M059J (cell line): ENCODE results near the gene EPHA7. TPM values are rescaled to one million over a fixed set of nuclear protein-coding genes. Genes with fewer than 3 reads are reported as not detected.

ENCODE experiments used
- DNase-seq: peaks from one replicate; pipeline ENCODE4 v3.0.0-alpha.2; 2012; ENCODE audit warnings: low read depth
- total RNA-seq: library from RNA; depleted of rRNA; stranded (reverse); fragments of >200 nt; shearing (Covaris generic); gene quantifications from 2 replicates; pipeline ENCODE4 v1.2.3, GENCODE V29; 2014

EPHA7 gene
- total RNA-seq, 1 experiment from 2014 or later: not detected

DNA sequence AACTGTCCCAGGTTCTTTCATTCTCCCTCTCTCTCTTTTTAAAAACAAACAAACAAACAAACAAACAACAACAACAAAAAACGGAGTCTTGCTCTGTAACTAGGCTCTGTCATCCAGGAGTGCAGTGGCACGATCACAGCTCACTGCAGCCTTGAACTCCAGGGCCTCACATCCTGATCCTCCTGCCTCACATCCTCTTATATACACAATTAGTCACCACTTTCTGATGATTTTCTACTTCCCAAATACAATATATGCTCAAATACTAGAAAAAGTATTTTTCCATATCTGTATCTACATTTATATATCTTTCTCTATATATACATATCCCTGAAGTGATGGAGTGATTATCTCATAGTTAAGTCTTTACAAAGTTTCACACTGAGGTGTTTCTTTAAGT lies 170.7 kb downstream of the EPHA7 start:
- DNase-seq: no peak

DNA sequence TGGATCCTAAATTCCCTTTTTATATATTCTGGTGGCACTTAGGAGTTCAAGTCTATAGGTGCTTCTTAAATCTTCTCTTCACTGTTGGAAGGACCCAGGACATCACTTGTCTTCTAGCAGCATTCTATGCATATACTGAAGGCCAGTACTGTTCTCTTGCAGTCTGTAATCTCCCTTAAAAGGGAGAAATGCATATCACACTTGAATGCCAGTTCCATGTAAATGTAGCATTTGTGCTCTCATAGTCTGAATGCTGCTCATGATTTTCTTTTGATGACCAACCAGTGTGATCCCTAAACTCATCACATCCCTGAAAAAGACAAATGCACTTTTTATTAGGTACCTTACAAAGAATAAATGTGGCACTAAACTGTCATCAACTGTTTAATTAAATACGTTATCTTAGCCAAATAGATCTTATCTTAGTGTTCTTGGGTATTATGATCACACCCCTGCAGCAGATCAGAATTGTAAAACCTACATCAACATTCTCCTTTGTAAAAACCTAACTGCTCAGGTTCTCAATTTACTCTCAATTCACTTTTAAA lies 176.1 kb downstream of the EPHA7 start:
- DNase-seq: no peak

DNA sequence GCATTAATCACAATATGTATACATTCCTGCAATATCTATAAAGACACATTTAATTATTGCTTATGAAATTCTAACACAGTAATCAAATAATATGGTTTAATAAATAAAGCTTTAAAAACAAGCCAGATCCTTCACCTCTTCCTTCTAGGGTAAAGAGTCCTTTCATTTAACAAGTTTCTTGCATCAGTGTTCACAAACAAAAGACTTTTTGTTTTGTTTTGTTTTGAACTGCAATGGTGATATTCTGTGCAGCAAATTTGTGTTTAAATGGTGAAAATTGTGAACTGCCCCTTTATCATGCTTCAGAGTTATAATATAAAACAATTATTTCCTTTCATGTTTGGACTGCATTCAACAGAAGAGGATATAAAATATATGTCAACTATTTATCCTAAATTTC lies 177.3 kb downstream of the EPHA7 start:
- DNase-seq: no peak

DNA sequence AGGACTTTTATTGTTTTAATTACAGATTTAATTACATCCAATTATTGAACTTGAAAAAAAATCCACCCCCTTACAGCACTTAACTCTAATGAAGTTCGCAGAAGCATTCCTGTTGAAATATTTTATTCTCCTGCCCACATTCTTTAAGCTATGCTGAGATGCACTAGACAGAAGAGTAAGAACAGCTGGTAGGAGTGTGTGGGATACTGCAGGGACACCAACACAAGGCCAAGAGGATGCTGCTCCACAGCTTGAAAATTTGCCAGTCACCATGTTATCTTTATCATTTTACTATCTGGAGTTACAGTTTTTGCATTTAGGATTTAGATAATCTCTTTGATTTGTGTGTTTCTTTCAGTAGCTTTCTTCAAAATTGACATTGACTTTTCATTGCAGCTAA lies 180.7 kb downstream of the EPHA7 start:
- DNase-seq: no peak

DNA sequence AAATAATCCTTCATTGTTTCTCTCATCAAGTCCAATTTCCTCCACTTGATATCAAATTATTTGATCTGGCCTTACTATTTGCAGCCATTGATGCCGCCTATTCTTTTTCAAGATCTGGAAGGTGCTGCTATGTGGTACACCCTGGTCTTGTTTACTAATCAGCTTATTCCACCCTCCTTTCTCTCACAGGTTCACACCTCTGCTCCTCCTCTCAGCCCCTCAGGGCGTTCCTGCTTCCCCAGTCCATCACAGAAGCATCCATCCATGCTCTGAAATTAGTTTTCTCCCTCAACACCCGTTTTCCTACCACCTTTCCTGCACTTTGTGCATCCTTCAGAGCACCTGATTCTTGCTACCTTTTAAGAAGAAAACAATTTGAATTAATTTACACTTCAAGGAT lies 183.6 kb downstream of the EPHA7 start:
- DNase-seq: no peak

DNA sequence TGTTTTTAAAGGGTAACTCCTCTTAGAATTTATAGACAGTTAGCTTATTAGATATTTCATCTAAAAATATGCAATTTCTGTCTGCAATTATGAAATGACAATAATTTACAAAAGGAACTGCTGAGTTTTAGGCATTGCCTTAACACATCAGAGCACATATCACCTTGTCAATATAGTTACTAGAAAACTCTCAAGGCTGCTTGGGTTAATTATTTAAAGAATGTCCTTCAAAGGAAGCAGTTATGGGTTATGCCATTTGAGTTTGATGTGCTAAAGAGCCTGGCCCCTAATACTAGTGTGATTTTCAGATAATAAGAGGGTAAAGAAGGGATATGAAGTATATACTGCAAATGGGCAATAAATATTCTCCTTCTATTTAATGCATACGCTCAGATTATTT lies 192.5 kb downstream of the EPHA7 start:
- no peak for DNase-seq

DNA sequence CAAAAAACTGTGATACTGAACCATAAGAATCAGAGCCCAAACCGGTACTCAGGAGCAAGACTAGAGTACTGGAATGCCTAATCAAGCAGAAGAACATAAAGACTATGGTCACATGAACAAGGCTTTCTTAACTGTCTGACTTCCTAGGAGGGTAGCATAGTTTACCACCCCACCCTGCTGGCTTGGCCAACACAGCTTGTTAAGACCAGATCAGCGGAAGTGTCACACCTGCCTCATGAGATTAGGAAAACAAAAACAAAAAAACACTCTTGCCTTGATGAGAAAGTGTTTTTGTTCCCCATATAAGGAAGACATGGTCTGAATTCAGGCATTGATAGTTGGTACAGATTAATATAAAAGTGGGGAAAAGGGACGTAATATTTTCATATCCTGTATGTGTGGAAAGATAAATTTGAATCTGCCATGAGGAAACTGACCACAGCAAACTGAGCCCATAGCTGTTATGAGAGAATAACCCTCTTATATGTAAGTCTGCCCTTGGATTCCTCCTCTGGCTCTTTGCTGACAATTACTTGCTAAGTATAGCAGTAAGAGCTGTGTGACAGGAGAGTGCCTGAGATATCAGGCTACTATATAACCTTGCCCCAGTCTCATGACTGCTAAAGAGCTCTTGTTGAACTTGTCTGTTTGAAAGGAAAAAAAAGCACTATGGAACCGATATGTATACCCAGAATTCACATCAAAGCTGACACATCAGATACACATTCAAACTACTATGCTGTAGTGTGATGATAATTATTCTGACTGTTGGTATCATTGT lies 197.1 kb downstream of the EPHA7 start:
- no peak for DNase-seq

DNA sequence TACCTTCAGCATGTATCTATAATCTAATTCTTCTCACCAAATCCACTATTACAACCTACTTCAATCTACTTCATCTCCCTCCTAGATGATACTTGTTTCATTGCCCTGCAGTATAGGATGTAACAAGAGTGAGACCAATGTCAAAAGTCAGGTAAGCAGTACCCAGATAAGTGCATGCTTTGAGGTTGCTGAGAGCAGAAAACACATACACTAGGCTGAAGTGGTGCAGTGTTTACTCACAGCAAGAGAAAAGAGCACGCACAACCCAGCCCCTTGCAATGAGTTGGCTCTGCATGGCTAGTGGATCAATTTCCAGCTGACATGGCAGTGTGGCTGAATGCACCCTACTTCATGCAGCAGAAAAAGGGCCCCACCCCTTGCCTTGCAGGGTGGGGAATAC lies 199.9 kb downstream of the EPHA7 start:
- no peak for DNase-seq

DNA sequence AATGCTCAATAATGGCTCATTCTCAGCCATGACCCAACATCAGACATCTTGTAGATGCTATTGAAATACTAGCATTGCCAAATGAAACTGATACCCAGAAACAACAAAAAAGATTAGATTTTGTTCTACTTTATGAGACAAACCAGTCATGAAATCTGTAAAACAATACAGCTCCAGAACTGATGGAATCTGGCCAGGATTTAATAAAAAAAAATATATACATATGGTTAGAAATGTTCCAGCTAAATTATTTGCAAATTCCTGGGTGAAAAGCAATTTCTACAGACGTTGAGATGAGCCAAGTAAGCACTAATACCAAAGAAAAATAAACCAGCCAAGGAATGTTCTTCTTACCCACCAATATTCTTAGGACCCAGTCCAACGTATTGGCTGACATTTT lies 201.3 kb downstream of the EPHA7 start:
- DNase-seq: no peak

DNA sequence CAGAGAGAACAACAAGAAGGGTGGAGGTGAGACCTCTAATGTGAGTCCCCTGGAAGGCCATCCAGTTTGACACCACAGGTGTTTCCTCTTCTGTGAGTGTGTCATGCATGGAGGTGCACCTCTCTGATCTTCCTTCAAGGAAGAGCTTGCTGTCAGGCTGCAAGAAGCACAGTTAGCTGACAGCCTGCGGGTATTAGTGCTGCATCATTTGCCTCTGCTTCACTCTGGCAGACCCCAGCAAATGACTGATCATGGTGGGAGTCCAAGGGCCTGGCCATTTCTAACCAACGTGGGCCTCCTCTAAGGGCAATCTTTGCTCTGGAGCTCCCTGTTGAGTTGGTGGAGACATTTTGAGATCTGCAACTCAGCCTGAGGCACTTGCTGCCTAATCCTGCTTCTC lies 206.3 kb downstream of the EPHA7 start:
- DNase-seq: no peak

DNA sequence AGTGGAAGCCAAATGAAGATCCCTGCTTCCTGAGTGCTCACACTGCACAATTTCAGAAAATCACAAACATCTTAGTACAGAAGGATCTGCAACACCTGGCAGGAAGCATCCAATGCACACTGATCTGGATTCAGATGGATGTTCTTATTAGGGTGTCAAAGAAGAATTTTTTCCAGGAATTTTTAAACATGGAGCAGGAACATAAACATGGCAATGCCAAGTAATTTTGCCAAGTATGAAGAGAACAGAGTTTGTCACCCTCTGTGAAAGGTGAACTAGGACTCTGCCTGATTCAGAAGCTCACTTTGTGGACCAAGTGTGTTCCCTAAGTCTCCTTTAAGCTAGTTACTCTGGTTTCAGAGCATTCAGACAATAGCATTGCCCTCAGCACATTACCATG lies 208.5 kb downstream of the EPHA7 start:
- DNase-seq: no peak

DNA sequence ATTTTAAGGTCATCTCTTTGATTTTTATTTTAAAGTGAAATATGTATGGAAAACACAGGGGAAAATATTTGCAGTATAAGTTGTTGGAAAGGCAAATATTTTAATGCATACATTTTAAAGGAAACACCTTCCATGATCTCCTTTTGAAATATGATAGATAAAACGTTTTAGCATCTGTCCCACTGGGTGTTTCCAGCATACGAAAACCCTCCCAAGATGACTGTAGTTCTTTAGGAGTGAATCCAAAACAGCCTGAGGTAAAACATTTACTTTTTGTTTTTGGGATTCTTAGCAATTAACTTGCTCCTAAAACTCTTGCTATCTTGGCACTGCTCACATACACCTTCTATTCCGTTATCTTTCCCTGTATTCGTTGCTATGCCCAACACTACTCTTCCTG lies 210.0 kb downstream of the EPHA7 start:
- DNase-seq: no peak

DNA sequence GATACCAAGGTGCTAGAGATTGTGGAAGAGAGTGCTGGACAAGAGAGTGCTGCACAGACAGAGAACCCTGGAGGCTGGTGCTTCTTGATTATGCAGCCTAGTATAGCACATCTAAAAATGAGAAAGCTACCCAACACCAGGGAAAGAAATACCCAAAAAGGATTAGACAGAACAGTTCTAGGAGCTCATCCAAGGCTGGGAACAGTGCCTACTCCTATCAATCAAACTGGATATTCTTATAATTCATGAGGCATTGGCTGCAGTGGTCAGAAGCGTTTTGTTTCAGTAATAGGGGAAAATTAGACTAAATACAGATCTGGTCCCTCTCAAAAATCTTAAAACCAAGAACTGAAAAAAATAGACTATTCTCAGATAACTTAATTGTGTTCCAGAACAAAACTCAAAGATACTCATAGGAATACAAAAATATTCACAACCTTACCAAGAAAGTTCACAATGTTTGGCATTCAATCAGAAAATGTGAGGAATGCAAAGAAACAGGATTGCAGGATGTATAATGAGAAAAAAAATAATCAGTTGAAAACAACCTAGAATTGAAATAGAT lies 222.9 kb downstream of the EPHA7 start:
- DNase-seq: no peak

DNA sequence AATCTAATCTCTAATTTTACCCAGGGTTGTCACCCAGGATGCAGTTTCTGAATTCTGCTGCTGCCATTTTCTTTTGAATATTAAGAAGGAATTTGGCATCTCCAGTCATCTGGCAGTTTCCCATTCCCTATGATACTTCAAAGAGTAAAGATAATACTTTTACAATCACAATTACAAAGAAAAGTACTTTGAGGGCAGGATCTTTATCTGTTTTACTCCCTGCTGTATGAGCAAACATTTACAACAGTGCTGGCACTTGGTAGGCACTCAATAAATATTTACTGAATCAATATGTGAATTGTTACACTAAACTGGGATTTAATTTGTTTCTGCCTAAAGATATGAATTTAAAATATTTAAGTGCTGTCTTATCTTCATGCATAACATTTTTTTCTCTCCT lies 224.9 kb downstream of the EPHA7 start:
- no peak for DNase-seq

DNA sequence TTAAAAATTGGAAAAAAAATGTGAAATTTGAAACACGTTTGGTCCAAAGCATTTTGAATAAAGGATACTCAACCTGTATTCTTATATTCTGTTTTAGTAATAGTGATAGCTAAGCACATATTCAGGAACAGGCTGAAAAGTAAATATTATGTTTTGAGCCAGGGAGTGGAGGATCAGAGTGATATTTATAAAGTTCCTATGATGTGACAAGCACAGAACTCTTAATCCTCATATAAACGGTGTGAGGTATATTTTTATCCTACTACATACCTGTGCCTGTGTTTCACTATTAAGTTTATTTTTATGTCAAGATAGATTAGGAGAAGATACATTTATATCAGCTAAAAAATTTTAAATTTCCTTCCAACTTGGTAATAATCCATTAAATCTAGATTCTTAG lies 225.5 kb downstream of the EPHA7 start:
- DNase-seq: no peak
